GM19468 (cell line): ENCODE data around the gene TMEM236.

Experiments
- ATAC-seq: cut with Tn5 transposase; IDR thresholded peaks from one replicate; pipeline ENCODE4 v1.9.1; 2021; ENCODE audit warnings: mild to moderate bottlenecking, moderate library complexity, moderate number of reproducible peaks; ENCODE audit not compliant: unreplicated experiment; ENCODE audit errors: extremely low read depth

The TMEM236 gene

DNA sequence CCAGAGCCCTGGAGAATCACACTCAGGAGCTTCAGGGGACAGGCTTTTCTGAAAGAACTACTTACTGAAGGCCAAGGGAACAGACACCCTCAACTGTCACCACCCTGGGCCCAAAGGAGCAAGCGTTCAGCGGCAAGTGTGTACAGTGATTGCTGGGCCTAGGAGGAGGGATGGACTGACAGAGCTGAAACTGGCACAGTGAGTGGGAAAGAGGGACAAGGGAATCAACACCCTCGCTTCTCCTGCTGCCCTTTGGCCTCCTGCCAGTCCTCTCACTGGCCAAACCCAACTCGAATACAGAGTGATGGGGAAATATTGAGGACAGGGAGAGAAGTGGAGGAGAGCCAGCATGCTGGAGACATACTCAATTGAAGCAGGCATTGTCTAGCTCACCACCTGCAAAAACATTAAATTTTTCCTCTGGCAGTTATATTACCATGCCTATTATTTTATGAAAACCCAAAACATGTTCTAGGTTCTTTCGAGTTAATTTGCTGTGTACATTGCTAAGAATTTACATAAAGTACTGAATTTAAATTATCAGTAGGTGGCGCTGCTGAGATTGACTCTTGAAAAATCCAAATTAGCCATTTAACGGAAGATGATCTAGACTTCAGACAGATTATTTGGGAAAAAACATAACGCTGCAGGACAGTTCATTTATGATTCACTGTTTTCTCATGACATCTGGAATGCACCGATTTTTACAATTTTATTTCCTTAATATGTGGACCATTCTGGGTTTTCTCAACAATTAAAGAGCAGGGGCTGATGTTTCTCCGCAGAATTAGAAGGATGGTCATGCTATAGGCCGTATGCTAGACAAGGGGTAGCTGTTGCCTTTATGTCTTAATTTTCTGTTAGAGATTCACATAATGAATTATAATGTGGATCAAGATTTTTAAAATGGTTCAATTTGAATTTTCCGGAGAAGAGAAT lies 14.7 kb upstream of the TMEM236 start:
- ATAC-seq: no peak

DNA sequence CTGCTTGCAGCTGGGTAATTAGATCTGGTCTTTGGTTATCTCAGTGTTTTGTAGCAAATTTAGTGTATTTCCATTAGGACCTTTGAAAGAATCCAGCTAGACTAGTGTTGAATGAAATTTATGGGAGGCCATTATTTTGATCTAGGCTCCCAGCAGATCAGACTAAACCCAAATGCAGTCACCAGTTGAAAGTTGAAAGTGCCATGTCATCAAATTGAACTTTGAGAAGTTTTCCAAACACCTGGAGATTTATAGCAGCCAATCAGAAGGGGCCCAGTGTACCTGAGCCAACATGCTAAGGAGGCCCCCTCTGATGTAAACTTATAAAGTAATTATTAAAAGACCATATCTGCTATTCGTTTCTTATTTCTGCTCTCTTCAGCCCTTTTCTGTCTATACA lies 11.3 kb upstream of the TMEM236 start:
- no peak for ATAC-seq

DNA sequence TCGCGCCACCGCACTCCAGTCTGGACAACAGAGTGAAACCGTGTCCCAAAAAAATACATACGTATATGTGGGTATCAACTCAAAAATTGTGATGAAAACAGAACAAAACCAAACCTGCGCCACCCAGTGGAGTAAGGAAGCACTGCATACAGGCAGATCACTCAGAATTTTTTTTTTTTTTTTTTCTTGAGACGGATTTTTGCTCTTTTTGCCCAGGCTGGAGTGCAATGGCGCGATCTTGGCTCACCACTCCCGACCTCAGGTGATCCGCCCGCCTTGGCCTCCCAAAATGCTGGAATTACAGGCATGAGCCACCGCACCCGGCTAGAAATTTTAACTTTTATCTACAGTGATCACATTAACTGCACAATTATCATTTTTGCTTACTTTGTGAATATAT lies 9.1 kb upstream of the TMEM236 start:
- ATAC-seq: no peak

GRCh38 chr10:17743437-17743836 lies 8.6 kb upstream of the TMEM236 start:
- ATAC-seq: no peak

GRCh38 chr10:17744341-17744861 lies 7.6 kb upstream of the TMEM236 start:
- no peak for ATAC-seq

GRCh38 chr10:17747883-17748550 lies 4.0 kb upstream of the TMEM236 start:
- ATAC-seq: no peak

GRCh38 chr10:17749890-17750289 lies 2.1 kb upstream of the TMEM236 start:
- ATAC-seq: no peak

GRCh38 chr10:17756557-17757217 lies 4.7 kb downstream of the TMEM236 start:
- ATAC-seq: peak; percentile 94

GRCh38 chr10:17758200-17758599 lies 6.2 kb downstream of the TMEM236 start:
- no peak for ATAC-seq

- ATAC-seq: no peak
These were observed 6.9 kb downstream of the TMEM236 start for GRCh38 chr10:17758896-17759295.

DNA sequence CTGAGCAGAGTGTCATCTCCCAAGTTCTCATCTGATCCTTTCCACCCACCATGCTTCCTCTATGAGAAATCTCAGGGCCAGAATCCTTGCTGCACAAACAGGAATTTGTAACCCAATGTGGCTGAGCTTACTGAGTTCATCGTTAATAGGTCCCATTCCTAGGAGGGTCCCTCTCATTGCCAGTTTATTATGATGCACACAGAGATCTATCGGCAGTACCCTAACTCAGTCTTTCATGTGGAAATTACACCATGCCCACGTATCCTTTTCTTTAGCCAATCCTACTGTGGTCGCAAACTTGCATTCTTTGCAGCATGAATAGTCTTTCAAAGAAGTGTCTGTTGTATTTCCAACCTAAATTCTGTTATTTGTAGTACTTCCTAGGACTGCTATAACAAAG lies 12.1 kb downstream of the TMEM236 start:
- ATAC-seq: no peak

- no peak for ATAC-seq
These were observed 13.6 kb downstream of the TMEM236 start for GRCh38 chr10:17765602-17766001.

DNA sequence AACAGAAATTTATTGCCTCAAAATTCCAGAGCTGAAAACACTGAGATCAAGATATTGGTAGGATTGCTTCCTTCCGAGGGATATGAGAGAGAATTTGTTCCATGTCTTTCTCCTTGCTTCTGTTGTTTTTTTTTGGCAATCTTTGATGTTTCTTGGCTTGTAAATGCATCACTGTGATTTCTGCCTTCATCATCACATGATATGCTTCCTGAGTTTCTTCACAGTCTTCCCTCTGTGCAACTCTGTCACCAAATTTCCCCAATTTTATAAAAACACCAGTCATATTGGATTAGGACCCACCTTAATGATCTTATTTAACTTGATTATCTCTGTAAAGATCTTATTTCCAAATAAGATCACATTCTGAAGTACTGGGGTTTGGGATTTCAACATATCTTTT lies 14.7 kb downstream of the TMEM236 start:
- ATAC-seq: no peak

- ATAC-seq: no peak
These were observed 16.5 kb downstream of the TMEM236 start for GRCh38 chr10:17768496-17768895.

GRCh38 chr10:17768957-17769356 lies 17.0 kb downstream of the TMEM236 start:
- ATAC-seq: no peak

GRCh38 chr10:17771017-17771416 lies 19.0 kb downstream of the TMEM236 start:
- ATAC-seq: no peak

DNA sequence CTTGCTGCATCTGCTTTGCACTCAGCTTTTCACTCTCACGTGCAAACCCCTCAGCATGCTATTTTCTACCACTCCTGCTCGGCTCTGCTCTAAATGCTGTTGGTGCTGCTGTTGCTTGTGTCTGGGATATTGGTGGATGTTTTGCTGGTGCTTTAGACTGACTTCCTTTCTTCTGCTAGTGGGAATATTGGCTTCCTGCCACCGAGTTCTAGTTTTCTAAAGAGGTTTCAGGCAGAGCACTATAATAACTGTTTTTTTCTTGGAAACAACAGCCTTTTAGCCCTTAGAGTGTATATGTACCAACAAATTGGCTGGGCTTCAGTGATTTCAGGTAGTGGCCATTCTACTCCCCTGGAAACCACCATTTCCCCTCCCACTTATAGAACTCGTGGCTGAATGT lies 27.8 kb downstream of the TMEM236 start:
- ATAC-seq: no peak

DNA sequence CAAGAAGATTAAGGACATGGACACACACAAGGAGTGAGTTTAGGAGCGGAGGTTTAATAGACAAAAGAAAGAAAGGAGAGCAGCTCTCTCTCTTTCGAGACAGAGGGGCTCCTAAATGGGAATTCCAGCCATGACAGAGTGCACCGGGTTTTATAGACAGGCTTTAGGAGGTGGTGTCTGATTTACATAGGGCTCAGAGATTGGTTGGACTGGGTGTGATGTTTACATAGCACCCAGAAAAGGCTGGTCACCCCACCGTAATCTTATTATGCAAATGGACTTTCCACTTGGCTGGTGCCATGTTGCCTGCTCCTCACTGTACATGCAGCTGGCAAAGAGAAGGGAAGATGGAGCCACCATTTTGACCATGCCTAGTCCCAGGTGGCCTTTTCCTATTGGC lies 28.7 kb downstream of the TMEM236 start:
- no peak for ATAC-seq

GRCh38 chr10:17781856-17782255 lies 29.9 kb downstream of the TMEM236 start:
- no peak for ATAC-seq

DNA sequence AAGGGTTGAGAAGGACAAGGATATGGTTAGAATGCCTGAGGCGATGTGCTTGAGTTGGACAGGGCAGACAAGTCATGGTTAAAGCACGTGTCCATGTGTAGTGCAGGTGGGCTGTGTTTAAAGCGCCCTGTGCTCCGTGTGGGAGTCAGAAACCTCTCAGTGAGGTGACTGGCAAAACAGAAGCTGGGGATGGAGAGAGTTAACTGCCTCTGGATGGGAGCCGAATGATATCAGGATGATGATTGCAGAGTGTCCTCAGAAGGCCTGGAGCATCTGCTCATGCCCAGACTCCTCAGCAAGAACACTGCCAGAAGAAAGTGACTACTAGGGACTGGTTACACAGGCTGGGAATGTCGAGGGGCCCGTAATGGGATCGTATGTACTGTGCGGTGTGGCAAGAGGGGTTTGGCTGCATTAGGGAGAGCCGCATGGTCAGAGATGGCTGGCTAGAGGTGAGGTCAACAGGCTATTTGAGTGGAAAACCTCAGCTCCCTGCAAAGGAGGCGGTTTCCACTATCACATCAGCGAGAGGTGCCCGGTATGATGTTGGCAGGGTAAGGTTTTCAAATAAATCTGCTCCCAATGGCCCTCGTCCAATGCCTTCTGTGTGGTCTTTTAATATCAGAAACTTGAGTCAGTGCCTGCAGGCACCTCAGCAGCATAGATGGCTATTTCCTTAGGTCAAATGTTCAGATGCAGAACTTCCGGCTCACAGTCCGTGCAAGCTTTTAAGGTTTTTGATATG lies 31.1 kb downstream of the TMEM236 start:
- no peak for ATAC-seq
